HG03097 (cell line): ENCODE data around the gene SAXO1.
A peak's percentile ranks its signal among the peaks of the same experiment; 100 is the strongest.
"Not testable (repeated sequence)": the region's sequence is repeated elsewhere in the genome, so short reads cannot be mapped to it uniquely, and the experiment has no call there.

Experiments used
- ATAC-seq: cut with Tn5 transposase; IDR thresholded peaks from one replicate; pipeline ENCODE4 v1.9.1; 2021; ENCODE audit not compliant: unreplicated experiment, low FRiP score

SAXO1 gene, protein sequence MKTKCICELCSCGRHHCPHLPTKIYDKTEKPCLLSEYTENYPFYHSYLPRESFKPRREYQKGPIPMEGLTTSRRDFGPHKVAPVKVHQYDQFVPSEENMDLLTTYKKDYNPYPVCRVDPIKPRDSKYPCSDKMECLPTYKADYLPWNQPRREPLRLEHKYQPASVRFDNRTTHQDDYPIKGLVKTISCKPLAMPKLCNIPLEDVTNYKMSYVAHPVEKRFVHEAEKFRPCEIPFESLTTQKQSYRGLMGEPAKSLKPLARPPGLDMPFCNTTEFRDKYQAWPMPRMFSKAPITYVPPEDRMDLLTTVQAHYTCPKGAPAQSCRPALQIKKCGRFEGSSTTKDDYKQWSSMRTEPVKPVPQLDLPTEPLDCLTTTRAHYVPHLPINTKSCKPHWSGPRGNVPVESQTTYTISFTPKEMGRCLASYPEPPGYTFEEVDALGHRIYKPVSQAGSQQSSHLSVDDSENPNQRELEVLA

DNA sequence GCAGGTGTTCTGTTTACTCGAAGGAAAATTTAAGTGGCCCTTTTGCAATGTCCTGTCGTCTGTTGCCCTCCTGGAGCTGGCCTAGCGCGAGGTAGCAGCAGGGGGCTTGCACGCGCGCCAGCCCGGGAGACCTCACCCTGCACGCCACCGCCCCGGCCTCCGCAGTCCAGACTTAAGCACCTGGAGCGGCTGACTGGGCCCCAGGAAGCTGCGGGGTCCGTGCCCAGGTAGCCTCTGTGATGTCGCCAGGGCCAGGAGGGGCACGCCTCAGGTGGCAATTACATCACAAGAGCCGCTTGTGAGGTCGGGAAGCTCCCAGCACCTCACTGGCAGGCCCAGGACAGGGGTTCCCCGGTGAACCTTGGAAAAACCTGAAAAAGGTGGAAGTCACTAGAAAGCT lies at the start of gene SAXO1:
TSS of gene SAXO1 (minus strand) at position 195 of the 400 bp plus-strand sequence. CDS start 301 bp downstream, outside the sequence.
- ATAC-seq = no peak

DNA sequence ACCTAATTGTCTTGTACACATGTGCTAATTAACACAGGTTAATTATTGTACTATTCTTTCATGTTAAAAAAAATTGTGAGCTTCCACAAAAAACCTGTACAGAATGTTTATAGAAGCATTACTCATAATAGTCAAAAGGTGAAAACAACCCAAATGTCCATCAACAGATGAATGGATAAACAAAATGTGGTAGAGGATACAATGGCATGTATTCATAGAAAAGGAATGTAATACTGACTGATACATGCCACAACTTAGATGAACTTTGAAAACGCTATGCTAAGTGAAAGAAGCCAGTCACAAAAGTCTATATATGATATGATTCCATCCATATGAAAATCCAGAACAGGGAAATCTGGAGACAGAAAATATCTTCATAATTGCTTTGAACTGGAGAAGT lies 41.8 kb upstream of the SAXO1 start:
- ATAC-seq = no peak

DNA sequence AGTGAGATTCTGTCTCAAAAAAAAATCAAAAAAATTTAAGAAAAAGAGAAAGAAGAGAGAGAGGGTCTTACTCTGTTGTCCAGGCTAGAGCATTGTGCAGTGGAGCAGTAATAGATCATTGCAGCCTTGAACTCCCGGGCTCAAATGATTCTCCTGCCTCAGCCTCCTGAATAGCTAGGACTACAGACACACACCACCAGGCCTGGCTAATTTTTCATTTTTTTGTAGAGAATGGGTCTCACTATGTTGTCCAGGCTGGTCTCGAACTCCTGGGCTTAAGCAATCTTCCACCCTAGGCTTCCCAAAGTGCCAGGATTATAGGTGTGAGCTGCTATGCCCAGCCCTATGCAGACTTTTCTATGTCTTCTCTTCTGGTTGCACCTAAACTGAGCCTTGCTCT lies 41.2 kb upstream of the SAXO1 start:
- ATAC-seq = no peak

DNA sequence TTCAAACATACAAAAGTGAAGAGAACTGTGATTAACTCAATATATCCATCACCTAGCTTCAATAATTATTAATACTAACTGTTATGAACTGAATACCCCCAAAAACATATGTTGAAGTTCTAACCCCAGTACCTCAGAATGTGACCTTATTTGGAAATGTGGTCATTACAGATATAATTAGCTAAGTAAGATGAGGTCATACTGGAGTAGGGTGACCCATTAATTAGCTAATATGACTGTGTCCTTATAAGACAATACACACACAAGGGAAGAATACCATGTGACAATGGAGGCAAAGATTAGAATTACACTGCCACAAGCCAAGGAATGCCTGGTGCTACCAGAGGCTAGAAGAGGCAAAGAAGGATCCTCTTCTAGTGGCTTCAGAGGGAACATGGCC lies 24.0 kb upstream of the SAXO1 start:
- ATAC-seq = no peak

DNA sequence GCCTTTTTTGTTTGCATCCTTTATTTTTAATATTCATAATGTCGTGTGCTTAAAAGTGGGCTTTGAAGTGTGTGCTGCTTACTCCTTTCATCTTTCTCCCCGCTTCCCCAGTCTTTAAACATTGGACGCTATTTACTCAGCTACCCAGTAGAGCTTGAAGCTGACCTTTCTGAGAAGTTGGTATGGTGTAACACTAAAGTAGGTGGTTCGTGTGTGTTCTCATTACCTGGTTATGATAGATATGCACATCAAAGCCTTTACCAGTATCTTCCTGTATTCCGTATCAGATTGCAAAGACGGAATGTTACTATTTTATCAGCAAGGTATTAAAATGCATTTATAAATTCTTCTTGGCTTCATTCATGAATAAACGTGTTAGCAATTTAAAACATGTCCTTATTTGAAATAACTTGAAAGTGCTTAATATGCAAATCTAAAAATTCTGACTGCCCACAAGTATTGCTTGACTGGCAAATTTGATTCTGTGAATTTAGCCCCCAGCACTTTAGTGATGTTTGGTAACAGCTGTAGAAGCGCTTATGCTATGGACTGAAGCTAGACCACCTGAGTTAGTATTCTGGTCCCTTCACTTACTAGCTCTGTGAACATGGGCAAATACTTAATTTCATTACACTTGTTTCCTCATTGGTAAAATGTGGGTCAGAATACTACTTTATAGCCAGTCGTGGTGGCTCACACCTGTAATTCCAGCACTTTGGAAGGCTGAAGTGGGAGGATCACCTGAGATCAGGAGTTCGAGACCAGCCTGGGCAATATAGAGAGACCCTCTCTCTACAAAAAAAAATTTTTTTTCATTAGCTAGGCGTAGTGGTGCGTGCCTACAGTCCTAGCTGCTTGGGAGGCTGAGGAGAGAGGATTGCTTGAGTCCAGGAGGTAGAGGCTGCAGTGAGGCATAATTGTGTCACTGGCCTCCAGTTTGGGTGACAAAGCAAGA lies 17.9 kb upstream of the SAXO1 start:
- ATAC-seq = no peak

DNA sequence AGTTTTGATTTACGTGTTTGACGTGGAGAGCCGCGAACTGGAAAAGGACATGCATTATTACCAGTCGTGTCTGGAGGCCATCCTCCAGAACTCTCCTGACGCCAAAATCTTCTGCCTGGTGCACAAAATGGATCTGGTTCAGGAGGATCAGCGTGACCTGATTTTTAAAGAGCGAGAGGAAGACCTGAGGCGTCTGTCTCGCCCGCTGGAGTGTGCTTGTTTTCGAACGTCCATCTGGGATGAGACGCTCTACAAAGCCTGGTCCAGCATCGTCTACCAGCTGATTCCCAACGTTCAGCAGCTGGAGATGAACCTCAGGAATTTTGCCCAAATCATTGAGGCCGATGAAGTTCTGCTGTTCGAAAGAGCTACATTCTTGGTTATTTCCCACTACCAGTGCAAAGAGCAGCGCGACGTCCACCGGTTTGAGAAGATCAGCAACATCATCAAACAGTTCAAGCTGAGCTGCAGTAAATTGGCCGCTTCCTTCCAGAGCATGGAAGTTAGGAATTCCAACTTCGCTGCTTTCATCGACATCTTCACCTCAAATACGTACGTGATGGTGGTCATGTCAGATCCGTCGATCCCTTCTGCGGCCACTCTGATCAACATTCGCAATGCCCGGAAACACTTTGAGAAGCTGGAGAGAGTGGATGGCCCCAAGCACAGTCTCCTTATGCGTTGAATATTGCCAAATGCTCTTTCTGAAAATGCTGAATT lies 17.1 kb upstream of the SAXO1 start:
- no peak for ATAC-seq

DNA sequence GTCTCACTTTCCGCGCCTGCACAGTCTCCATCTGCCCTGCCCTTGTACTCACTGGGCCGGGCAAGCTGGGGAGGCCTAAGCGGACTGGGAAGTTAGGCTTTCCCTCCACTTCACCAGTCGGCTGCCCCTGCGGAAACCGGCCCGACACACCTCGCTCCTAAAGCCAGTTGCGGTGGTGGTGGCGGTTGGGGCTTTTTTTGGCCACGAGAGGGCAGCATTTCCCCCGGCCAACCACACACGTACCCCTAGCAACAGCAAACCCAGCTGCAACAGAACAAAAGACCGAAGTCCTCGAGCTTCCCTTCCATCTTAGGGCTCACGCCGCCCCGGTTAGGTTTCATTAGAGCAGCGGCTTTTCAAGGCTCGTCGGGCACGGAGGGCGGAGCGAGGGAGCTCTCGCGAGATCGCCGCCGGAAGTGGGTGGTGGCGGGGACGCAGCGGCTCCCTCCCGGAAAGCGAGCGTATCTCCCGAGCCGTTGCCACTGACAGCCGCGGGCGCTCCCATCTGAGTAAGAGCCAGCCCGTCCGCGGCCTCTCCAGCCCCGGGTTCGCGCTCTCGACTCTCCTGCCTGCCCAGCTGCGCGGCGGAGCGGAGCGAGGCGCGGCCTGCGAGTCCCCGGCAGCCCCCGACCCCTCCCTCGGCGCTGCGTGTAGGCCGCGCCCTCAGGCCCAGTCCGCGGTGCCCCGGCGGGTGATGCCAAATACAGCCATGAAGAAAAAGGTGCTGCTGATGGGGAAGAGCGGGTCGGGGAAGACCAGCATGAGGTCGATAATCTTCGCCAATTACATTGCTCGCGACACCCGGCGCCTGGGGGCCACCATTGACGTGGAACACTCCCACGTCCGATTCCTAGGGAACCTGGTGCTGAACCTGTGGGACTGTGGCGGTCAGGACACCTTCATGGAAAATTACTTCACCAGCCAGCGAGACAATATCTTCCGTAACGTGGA lies 16.2 kb upstream of the SAXO1 start, which contains the start of gene RRAGA:
TSS of gene RRAGA (plus strand) at position 462 of the 951 bp plus-strand sequence. CDS start at position 695, 233 bp downstream.
- ATAC-seq = peak; percentile 93

DNA sequence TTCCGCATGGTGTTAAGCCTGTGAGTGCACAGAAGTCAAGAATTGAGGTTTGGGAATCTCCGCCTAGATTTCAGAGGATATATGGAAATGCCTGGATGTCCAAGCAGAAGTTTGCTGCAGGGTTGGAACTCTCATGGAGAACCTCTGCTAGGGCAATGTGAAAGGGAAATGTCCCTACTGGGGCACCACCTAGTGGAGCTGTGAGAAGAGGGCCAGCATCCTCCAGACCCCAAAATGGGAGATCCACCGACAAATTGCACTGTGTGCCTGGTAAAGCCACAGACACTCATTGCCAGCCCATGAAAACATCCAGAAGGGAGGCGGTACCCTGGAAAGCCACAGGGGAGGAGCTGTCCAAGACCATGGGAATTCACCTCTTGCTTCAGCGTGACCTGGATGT lies 3.6 kb upstream of the SAXO1 start:
- no peak for ATAC-seq

DNA sequence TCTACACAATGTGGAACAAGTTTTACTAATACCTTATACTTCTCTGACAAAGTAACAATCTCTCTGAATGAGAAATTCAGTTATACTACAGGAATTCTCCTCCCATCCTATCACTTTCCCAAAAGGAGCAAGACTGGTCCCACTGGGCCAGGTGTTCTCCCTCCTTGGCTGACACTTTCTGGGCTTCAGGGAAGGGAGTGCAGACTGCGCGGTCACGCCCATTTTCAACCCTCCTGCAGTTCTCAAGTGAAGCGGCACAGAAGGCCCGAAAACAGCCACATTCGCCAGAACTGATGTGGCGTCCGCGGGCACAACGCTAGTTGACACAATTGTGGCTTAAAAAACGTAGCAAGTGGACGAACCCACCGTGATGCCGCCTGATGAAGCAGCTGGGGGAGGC lies 603 bp downstream of the SAXO1 start:
- no peak for ATAC-seq

DNA sequence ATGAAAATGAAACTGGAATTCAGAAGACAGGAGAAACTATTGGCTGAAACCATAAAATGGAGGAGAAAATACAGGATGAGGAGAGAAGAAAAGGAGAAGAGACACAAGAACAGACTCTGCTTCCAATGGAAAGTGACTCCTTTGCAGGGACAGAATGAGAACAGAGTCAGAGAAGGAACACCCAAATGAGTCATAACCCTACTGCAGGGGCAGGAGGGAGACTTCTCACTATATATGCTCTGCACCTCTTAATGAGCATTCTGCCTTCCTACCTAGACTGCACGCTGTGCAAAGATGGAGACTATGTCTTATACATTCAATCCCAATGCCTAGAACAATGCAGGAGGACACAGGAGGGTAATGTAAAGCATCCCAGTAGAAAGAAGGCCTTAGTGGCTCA lies 2.1 kb downstream of the SAXO1 start:
- ATAC-seq = no peak

DNA sequence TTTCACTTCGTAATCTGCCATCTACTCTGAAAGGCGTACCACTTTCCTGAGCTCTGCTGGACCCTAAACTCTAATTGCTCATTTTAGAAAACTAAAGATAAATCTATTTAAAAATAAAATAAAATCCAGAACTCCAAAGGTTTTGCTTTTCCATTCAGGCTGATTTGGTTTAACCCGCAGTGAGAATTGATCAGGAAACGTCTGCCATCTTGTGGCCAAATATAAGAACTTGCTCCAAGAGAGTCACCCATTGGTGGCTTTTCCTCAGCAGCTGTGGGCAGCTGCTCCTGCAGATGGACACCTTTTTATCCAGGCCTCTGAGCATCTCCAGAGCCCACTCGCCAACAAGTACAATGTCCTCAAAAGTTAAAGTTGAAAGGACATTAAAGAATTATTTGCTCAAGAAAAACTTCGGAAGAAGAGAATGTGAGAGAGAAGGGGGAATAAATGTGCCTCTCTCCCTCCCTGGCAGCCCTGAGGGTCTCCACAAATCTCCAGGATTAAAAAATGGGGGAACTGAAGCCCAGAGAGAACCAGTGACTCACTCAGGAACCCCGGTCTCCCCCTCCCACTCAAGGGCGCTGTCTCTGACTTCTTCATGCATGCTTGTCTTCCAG lies 4.1 kb downstream of the SAXO1 start:
- no peak for ATAC-seq

DNA sequence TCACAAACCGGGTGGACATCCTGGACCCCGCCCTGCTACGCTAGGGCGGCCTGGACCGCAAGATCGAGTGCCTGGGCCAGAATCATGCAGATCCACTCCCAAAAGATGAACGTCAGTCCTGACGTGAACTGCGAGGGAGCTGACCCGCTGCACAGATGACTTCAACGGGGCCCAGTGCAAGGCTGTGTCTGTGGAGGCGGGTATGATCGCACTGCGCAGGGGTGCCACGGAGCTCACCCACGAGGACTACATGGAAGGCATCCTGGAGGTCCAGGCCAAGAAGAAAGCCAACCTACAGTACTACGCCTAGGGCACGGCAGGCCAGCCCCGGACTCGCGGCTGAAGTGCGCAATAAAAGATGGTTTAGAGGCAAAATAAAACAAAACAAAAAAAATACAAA lies 5.2 kb downstream of the SAXO1 start:
- no peak for ATAC-seq

DNA sequence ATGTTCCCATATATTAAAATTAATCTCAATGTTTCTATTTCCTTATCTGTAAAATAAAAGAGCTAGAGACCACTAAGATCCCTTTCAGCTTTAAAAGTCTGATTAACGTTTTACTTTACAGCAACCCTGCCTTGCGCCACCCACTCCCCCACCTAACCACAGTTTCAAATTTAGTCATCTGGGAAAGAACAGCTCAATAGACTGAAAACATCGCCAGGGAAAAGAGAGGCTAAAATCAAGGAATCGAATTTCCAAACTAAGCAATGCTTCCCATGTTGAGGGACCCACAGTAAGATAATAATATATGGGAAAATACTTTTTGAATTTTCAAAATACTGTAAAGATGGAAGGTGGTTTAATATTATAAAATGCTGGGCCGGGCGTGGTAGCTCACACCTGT lies 6.6 kb downstream of the SAXO1 start:
- no peak for ATAC-seq

DNA sequence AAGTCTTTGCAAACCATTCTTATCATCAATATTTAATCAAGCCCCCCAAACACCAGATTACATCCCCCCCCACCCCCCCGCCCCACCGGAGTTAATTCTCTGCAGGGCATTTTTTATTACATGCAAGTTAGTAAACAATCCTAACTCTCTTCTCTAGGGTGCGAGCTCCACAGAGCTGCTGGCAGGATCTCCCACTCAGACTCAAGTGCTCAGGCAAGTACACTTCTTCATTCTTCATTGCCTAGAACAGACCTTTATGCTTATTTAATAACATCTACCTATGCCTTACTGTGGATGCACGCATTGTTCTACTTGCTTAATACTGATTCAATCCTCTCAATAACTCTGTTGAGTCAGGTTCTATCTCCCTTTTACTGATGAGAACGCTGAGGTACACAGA lies 9.9 kb downstream of the SAXO1 start:
- ATAC-seq = no peak

DNA sequence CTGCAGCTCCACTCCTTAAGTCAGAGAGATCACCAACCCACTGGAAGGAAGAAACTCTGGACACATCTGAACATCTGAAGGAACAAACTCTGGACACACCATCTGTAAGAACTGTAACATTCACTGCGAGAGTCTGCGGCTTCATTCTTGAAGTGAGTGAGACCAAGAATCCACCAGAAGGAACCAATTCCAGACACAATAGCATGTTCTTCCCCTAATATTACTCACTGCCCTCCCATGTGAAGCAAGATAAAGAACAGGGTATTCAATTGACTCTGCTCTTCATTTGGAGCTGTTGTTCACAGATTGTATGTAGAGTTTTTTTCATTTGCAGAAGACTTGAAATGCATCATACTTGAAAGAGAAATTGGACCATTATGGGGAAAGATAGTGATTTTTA lies 10.8 kb downstream of the SAXO1 start:
- ATAC-seq = no peak

DNA sequence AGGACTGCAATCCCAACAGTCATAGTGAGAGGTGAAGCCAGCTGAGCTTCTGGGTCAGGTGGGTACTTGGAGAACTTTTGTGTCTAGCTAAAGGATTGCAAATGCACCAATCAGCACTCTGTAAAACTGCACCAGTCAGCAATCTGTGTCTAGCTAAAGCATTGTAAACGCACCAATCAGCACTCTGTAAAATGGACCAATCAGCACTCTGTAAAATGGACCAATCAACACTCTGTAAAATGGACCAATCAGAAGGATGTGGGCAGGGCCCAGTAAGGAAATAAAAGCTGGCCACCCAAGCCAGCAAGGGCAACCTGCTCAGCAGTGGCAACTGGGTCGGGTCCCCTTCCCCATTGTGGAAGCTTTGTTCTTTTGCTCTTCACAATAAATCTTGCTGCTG lies 11.4 kb downstream of the SAXO1 start:
- not testable (repeated sequence) for ATAC-seq

DNA sequence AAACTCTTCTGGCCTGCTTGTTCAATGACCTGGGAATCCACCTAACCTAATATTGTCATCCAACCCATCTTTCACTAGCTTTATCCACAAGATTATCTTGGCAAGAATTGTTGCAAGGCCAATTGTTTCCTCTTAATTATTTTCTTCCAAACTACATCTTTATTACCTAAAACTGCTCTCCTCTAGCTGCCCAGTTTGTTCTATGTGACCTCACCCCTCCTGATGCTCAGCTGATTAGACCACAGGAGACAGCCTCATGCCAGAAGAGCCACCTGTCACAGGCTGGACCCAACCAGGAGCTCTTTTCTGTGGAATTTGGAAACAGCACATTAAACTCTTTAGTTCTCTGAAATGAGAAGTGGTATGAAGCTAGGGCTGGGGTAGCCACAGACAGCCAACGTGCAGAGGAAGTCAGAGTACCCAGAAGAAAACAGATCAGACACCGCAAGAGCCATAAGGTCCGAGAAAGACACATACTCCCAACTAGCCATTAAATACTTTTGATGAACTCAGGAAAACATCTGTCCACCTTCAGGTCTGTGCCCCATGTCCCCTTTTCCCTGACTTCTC lies 12.0 kb downstream of the SAXO1 start:
- ATAC-seq = no peak

DNA sequence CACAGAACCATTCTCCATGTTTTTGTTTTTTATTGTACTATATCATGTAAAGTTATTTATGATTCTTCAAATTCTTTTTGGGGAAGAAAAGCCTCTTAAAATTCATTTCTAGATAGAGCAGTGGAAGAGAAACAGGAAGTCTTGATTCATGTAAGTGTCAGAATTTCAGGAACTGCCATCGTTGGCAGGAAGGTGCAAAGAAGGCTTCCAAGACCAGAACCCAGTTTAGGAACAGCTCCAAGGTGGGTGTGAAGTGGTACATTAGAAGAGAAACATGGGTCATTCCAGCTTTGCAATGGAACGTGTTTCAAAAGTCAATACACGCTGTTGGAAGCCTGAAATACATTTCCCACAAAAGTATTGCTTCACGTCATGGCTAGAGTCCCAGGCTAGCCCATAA lies 14.8 kb downstream of the SAXO1 start:
- no peak for ATAC-seq
